ENCODE data around the gene NSRP1.
"Not testable (repeated sequence)": the region's sequence is repeated elsewhere in the genome, so short reads cannot be mapped to it uniquely, and the experiment has no call there.

Gene NSRP1

GRCh38 chr17:30118635-30119034 is 2.0 kb downstream of the NSRP1 start:
- DNase-seq = not testable (repeated sequence)

GRCh38 chr17:30124273-30124796 is 7.7 kb downstream of the NSRP1 start:
- DNase-seq = no peak

GRCh38 chr17:30130121-30130520 is 13.5 kb downstream of the NSRP1 start:
- DNase-seq = no peak

DNA sequence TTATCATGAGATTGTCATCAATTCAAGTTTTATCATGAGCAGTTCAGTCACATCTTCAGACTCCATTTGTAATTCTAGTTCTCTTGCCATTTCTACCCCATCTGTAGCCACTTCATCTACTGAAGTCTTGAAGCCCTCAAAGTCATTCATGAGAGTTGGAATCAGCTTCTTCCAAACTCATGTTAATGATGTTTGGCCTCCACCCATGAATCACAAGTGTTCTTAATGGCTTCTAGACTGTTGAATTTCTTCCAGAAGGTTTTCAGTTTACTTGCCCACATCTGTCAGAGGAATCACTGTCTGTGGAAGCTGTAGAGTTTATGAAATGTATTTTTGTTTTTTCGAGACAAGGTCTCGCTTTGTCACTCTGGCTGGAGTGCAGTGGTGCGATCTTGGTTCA is 16.0 kb downstream of the NSRP1 start:
- no peak for DNase-seq

GRCh38 chr17:30133197-30133596 is 16.6 kb downstream of the NSRP1 start:
- DNase-seq = no peak

- DNase-seq = no peak
Measured at GRCh38 chr17:30134551-30134950, 17.9 kb downstream of the NSRP1 start.

GRCh38 chr17:30137158-30137557 is 20.5 kb downstream of the NSRP1 start:
- DNase-seq = no peak

- DNase-seq = not testable (repeated sequence)
Measured at GRCh38 chr17:30147860-30148259, 31.2 kb downstream of the NSRP1 start.

GRCh38 chr17:30148376-30148775 is 31.8 kb downstream of the NSRP1 start:
- DNase-seq = no peak

DNA sequence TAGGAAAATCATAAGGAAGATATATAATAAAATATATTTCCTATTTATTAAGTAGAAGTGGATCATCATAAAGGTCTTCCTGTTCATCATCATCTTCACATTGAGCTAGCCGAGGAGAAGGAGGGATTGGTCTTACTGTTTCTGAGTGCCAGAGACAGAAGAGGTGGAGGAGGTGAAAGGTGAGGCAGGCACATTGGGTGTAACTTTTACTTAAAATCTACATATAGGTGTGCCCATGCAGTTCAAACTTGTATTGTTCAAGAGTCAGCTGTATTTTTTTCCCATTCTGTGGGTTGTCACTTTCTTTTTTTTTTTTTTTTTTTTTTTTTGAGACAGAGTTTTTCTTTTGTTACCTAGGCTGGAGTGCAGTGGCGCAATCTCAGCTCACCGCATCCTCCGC is 34.9 kb downstream of the NSRP1 start:
- no peak for DNase-seq

DNA sequence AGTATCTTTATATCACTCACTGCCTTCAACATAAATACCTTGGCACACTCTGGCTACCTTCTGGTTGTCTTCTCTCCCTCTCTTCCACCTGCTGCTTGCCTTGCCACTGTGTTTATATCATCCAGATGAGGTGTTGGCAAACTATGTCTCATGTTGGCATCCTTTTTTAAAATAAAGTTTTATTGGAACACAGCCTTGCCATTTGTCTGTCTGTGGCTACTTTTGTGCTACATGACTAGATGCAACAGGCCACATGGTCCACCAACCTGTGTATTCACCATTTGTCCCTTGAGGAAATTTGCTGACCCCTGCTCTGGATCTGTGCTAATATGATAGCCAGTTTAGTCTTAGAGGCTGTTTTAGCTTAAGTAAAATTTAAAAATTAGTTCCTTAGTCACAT is 36.8 kb downstream of the NSRP1 start:
- DNase-seq = no peak

DNA sequence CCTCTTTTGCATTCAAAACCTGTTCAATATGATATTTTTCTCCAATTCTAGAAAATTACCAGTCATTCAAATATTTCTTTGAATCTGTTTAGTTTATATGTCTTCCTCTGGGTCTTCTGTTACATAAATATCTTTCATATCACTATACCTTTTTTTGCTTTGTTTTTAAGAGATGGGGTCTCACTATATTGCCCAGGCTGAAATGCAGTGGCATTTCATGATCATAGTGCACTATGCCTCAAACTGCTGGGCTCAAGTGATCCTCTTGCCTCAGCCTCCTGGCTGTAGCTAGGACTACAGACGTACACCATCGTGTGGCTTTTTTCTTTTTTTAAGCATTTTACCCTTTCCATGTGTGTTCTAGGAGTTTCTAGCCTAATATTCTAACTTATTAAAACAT is 38.8 kb downstream of the NSRP1 start:
- DNase-seq = no peak

DNA sequence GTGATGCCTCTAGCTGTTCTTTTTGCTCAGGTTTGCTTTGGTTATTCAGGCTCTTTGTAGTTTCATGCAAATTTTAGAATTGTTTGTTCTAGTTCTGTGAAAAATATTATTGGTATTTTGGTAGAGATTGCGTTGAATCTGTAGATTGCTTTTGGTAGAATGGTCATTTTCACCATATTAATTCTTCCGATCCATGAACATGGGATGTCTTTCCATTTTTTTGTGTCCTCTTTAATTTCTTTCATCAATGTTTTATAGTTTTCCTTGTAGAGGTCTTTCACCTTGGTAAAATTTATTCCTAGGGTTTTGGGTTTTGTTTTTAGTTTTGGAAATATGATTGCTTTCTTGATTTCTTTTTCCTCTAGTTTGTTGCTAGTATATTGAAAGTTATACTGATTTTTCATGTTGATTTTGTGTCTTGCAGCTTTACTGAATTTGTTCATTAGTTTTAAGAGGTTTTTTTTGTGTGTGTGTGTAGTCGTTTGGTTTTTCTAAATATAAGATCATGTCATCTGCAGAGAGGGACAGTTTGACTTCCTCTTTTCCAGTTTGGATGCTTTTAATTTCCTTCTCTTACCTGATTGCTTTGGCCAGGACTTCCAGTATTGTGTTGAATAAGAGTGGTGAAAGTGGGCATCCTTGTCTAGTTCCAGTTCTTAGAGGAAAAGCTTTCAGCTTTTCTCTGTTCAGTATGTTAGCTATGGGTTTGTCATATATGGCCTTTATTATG is 42.4 kb downstream of the NSRP1 start:
- no peak for DNase-seq

GRCh38 chr17:30160419-30161172 is 44.0 kb downstream of the NSRP1 start:
- DNase-seq = no peak

- DNase-seq = no peak
Measured at GRCh38 chr17:30161601-30162000, 45.0 kb downstream of the NSRP1 start.

DNA sequence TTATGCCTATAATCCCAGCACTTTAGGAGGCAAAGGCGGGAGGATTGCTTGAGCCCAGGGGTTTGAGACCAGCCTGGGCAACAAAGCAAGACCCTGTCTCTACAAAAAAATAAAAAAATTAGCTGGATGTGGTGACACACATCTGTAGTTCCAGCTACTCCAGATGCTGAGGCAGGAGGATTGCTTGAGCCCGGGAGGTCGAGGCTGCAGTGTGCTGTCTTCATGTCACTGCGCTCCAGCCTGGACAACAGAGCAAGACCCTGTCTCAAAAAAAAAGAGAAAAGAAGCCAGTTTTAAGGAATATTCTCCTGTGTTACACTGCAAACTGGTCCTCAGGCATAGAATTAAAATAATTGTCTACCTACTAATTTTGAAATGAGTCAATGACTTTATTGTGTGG is 47.9 kb downstream of the NSRP1 start:
- no peak for DNase-seq

DNA sequence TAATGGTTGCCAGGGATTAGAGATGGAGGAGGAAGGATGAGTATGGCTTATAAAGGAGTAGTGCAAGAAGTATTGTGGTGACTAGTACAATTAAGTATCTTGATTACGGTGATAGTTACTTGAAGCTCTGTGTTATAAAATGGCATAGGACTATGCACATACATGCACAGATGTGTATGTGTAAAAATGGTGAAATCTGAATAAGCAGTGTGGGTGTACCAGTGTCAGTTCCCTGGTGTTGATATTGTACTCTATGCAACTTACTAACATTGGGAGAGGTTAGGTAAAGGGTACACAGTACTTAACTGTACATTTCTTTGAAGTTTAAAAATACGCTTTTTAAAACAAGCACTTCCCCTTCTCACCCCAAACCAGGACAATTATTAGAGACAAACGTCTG is 48.5 kb downstream of the NSRP1 start:
- DNase-seq = no peak

GRCh38 chr17:30165960-30166359 is 49.3 kb downstream of the NSRP1 start:
- DNase-seq = no peak

- DNase-seq = no peak
Measured at GRCh38 chr17:30170415-30170987, 53.9 kb downstream of the NSRP1 start.

DNA sequence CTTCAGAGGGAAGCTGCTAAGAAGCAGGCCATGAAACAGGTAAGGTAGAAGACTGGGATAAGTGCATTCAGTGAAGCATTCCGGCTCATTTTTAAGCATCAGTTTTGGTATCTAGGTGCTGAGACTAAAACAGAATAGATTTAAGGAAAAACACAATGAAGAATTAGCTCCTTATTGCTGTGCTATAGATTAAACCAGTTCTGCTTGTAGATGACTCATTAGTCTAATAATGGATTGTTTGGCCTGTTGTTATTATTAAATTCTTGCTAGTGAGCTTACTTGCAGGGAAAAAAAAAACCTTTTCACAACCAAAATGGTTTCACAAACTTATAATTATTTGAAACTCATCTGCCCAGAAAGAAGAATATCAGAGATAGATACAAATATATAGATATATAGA is 55.9 kb downstream of the NSRP1 start:
- DNase-seq = no peak

DNA sequence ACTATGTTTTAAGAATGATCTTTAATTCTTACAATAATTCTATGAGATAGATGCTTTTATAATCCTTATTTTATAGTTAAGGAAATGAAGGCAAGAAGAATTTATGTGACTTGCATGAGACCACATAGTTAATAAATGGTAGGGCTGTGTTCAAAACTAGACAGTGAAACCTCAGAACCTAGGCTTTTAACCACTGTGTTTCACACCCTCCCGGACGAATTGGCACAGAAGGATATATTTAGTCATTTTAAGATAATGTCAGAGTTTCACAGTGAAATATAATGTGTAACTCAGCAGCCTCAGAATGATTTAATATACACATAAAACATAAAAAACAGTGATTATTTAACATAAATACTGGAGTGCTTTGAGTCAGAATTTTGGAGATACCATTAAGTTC is 57.0 kb downstream of the NSRP1 start:
- DNase-seq = peak in 1 of 5 experiments; percentile 80

GRCh38 chr17:30174556-30174955 is 57.9 kb downstream of the NSRP1 start:
- DNase-seq = no peak

- DNase-seq = no peak
Measured at GRCh38 chr17:30176855-30177254, 60.2 kb downstream of the NSRP1 start.

- DNase-seq = no peak
Measured at GRCh38 chr17:30186761-30187160, 70.1 kb downstream of the NSRP1 start.

All from T-helper 2 cell (primary cell).